ENCODE results near the gene VEPH1. TPM values are rescaled to one million over a fixed set of nuclear protein-coding genes. Genes with fewer than 3 reads are reported as not detected.
"Not testable (repeated sequence)": the region's sequence is repeated elsewhere in the genome, so short reads cannot be mapped to it uniquely, and the experiment has no call there.

The VEPH1 gene
- total and polyA plus RNA-seq, 2 donors from 2014 or later = 17.8 to 29.2 TPM

- DNase-seq (no peak), FAIRE-seq (no peak)
- no peak for TF ChIP-seq CTCF (IDR thresholded peaks at IDR 0.05; ENCODE audit: borderline replicate concordance, extremely low read depth, insufficient read depth)
- no peak overlapping the region for H3K27ac ChIP-seq (ENCODE audit: low read depth in 2 of 2, low read length in 2 of 2)
- H3K4me1 ChIP-seq (ENCODE audit: control insufficient read depth in 2 of 3, insufficient read depth in 2 of 3, low read depth in 1 of 3, low read length in 3 of 3) = no peaks in the 10 kb centered on the region
- no peaks in the 10 kb centered on the region for H3K27me3 ChIP-seq (ENCODE audit: control insufficient read depth, insufficient read depth, low read length)
- H3K9me3 ChIP-seq (ENCODE audit: control insufficient read depth in 2 of 3, insufficient read depth in 1 of 3, low read length in 3 of 3) = no peaks in the 10 kb centered on the region
- H3K36me3 ChIP-seq (ENCODE audit: control insufficient read depth in 2 of 3, insufficient read depth in 3 of 3, low read length in 3 of 3) = no peaks in the 10 kb centered on the region
- H3K9ac ChIP-seq (ENCODE audit: low read length in 3 of 3) = no peak overlapping the region
- intact Hi-C loops (cut with DNase I) = no loop called here
- H3K4me3 ChIP-seq (ENCODE audit: low read length in 3 of 3) = no peak overlapping the region
Measured at GRCh38 chr3:157351981-157352380, 151.2 kb downstream of the VEPH1 start.

GRCh38 chr3:157350651-157351050, 152.6 kb downstream of the VEPH1 start:
- FAIRE-seq; H3K4me1 ChIP-seq (ENCODE audit: control insufficient read depth in 2 of 3, insufficient read depth in 2 of 3, low read depth in 1 of 3, low read length in 3 of 3); intact Hi-C loops (cut with DNase I); DNase-seq; H3K4me3 ChIP-seq (ENCODE audit: low read length in 3 of 3); H3K27me3 ChIP-seq (ENCODE audit: control insufficient read depth, insufficient read depth, low read length); H3K36me3 ChIP-seq (ENCODE audit: control insufficient read depth in 2 of 3, insufficient read depth in 3 of 3, low read length in 3 of 3); H3K9me3 ChIP-seq (ENCODE audit: control insufficient read depth in 2 of 3, insufficient read depth in 1 of 3, low read length in 3 of 3); H3K27ac ChIP-seq (ENCODE audit: low read depth in 2 of 2, low read length in 2 of 2); H3K9ac ChIP-seq (ENCODE audit: low read length in 3 of 3): not testable (repeated sequence)

GRCh38 chr3:157348304-157349075, 154.7 kb downstream of the VEPH1 start:
- H3K27ac ChIP-seq (ENCODE audit: low read depth in 2 of 2, low read length in 2 of 2); intact Hi-C loops (cut with DNase I); H3K9me3 ChIP-seq (ENCODE audit: control insufficient read depth in 2 of 3, insufficient read depth in 1 of 3, low read length in 3 of 3); H3K36me3 ChIP-seq (ENCODE audit: control insufficient read depth in 2 of 3, insufficient read depth in 3 of 3, low read length in 3 of 3); H3K4me3 ChIP-seq (ENCODE audit: low read length in 3 of 3); H3K4me1 ChIP-seq (ENCODE audit: control insufficient read depth in 2 of 3, insufficient read depth in 2 of 3, low read depth in 1 of 3, low read length in 3 of 3); H3K27me3 ChIP-seq (ENCODE audit: control insufficient read depth, insufficient read depth, low read length); H3K9ac ChIP-seq (ENCODE audit: low read length in 3 of 3); DNase-seq; FAIRE-seq: not testable (repeated sequence)

GRCh38 chr3:157347577-157348303, 155.5 kb downstream of the VEPH1 start:
- TF ChIP-seq CTCF (IDR thresholded peaks at IDR 0.05; ENCODE audit: borderline replicate concordance, extremely low read depth, insufficient read depth) = no peak

More at GRCh38 chr3:157347577-157348303, 155.5 kb downstream of the VEPH1 start:
- Histone ChIP-seq H3K27me3 (ENCODE audit: control insufficient read depth, insufficient read depth, low read length) (no peaks in the 10 kb centered on the region), H3K4me3 (ENCODE audit: low read length in 3 of 3) (no peak overlapping the region), H3K4me1 (ENCODE audit: control insufficient read depth in 2 of 3, insufficient read depth in 2 of 3, low read depth in 1 of 3, low read length in 3 of 3) (no peaks in the 10 kb centered on the region), H3K27ac (ENCODE audit: low read depth in 2 of 2, low read length in 2 of 2) (no peak overlapping the region), H3K9ac (ENCODE audit: low read length in 3 of 3) (no peak overlapping the region), H3K9me3 (ENCODE audit: control insufficient read depth in 2 of 3, insufficient read depth in 1 of 3, low read length in 3 of 3) (no peaks in the 10 kb centered on the region), H3K36me3 (ENCODE audit: control insufficient read depth in 2 of 3, insufficient read depth in 3 of 3, low read length in 3 of 3) (no peaks in the 10 kb centered on the region)
- DNase-seq (no peak), FAIRE-seq (no peak)
- intact Hi-C loops (cut with DNase I) = no loop called here

Data from kidney (tissue), 14 donors.